GM19238 (cell line): ENCODE measurements around the gene ARAP3.
"Not testable (repeated sequence)": the region's sequence is repeated elsewhere in the genome, so short reads cannot be mapped to it uniquely, and the experiment has no call there.

Source experiments
- DNase-seq: peaks from one replicate; pipeline ENCODE4 v3.0.0; 2011; ENCODE audit warnings: low spot score; ENCODE audit not compliant: insufficient read length

Gene ARAP3, protein sequence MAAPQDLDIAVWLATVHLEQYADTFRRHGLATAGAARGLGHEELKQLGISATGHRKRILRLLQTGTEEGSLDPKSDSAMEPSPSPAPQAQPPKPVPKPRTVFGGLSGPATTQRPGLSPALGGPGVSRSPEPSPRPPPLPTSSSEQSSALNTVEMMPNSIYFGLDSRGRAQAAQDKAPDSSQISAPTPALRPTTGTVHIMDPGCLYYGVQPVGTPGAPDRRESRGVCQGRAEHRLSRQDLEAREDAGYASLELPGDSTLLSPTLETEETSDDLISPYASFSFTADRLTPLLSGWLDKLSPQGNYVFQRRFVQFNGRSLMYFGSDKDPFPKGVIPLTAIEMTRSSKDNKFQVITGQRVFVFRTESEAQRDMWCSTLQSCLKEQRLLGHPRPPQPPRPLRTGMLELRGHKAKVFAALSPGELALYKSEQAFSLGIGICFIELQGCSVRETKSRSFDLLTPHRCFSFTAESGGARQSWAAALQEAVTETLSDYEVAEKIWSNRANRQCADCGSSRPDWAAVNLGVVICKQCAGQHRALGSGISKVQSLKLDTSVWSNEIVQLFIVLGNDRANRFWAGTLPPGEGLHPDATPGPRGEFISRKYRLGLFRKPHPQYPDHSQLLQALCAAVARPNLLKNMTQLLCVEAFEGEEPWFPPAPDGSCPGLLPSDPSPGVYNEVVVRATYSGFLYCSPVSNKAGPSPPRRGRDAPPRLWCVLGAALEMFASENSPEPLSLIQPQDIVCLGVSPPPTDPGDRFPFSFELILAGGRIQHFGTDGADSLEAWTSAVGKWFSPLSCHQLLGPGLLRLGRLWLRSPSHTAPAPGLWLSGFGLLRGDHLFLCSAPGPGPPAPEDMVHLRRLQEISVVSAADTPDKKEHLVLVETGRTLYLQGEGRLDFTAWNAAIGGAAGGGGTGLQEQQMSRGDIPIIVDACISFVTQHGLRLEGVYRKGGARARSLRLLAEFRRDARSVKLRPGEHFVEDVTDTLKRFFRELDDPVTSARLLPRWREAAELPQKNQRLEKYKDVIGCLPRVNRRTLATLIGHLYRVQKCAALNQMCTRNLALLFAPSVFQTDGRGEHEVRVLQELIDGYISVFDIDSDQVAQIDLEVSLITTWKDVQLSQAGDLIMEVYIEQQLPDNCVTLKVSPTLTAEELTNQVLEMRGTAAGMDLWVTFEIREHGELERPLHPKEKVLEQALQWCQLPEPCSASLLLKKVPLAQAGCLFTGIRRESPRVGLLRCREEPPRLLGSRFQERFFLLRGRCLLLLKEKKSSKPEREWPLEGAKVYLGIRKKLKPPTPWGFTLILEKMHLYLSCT (N-terminal part only)

DNA sequence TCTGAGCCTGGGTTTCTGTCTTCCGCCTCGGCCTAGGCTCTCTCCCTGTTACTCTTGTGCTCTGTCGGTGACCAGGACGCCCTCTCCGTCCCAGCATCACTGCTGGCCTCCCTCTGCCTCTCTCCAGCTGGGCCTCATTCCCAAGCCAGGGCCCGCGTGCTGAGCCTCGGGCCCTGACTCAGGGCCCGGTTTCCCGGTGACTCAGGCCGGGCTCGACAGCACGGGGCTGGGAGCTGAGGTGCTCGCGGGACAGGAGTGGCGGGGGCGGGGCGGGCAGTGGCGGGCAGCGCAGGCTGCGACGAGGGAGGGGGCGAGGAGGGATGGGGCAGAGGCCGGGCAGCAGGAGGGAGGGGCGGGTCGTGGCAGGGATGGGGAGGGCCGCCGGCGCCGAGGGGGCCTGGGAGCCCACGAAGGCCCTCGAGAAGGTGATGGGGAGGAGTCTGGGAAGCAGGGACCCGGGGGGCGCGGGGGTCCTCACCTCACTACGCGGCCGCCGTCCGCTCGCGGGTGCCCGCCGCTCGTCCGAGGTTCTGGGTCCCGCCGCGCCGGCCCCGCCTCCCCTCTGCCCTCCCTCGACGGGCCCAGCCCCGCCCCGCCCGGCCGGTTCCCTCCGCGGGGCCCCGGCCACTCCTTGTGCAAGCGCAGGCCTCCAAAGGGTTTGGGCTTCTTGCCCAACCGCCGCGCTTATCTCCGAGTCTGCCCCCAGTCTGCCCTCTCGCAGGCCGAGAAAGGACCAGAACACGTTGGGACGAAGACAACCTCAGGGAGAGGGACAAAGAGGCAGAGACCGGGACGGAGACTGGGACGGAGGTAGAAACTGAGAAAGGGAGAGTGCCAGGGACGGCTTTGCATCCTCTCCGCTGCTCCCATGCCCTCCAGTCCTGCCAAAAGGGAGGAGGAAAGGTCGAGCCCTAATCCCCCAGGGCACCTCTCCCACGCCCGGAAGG lies at the start of gene ARAP3:
Gene ARAP3 (minus strand): TSS at position 536 of the 947 bp plus-strand sequence. CDS start 1,744 bp downstream, outside the sequence.
- DNase-seq, result no peak

- no peak for DNase-seq
Measured at GRCh38 chr5:141729387-141730006, 47.5 kb upstream of the ARAP3 start.

DNA sequence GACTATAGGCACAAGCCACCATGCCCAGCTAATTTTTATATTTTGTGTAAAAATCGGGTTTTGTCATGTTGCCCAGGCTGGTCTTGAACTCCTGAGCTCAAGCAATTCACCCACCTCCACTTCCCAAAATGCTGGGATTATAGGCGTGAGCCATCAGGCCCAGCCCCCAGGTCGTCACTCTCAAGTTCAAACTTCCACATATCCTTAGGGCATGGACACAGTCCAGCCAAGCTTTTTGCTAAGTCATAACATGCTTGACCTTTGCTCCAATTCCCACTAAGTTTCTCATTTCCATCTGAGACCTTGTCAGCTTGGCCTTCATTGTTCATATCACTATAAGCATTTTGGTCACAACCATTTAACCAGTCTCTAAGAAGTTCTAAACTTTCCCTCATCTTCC lies 43.9 kb upstream of the ARAP3 start:
- DNase-seq, result no peak

GRCh38 chr5:141725174-141725573 lies 43.1 kb upstream of the ARAP3 start:
- DNase-seq, result not testable (repeated sequence)

DNA sequence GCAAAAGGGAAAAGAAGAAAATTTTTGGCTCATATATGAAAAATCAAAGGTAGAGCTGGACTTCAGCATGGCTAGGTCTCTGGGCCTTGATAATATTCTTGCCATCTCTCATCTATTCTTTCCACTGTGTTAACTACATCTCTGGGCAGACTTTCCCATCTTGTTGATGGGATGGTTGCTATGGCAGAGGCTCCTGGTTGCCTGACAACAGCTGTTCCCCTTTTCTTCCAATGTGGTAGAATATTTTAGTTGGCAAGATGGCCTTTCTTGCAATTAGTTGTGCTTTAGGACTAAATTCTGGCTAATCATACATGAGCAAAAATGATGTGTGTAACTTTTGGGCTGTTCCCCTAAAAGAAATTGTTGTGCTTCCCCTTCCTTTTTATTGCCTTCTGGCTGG lies 40.2 kb upstream of the ARAP3 start:
- no peak for DNase-seq

DNA sequence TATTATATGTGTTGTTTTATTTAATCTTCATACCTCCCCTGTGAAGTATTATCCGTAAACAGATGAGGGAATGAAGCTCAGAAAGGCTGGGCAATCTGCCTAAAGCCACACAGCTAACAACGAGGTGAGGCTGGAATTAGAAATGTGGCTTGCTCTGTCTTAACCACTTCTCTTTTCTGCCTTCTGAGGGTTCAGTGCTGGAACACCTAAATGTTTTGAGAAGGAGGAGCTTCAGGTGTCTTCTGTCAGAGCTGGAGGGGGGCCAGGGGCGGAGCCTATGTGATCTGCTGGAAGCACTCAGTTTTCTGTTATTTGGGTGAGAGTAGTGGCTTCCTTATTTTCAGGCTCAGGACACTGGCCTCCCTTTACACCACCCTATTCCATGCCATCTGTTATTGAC lies 35.0 kb upstream of the ARAP3 start:
- no peak for DNase-seq

DNA sequence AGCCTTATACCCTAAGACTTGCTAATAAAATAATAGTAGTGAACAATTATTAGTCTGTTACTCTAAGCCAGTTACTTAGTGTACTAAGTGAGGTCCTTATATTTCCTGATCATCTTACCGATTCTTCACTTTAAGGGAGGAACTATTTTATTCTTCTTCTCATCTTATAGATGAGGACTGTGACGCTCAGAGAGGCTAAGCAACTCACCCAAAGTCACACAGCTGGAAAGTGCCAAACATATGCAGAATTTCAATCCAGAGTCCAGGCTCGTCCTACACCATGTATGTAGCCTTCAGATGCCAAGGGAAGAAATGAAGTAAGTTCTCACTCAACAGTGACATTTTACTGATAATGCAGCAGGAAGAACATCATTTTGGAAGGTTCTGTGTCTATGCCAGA lies 34.4 kb upstream of the ARAP3 start:
- no peak for DNase-seq

DNA sequence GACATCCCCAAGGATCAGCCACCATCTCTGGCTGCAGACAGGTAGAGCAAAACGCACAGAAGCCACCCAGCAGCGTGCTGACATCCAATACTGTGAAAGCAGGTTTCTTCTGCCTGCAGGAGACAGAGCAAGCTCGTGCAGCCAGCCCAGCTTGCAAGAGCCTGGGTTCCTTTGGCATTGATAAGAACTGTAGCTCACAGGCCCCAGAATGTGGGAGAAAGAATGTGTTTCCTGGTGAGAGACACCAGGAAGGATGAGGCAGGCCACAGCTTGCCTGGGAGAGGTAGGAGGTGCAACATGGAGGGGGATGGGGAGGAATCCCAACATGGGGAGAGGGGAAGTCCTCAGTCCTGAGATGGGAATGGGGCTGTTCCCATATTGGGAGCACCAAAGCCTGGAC lies 34.0 kb upstream of the ARAP3 start:
- no peak for DNase-seq

DNA sequence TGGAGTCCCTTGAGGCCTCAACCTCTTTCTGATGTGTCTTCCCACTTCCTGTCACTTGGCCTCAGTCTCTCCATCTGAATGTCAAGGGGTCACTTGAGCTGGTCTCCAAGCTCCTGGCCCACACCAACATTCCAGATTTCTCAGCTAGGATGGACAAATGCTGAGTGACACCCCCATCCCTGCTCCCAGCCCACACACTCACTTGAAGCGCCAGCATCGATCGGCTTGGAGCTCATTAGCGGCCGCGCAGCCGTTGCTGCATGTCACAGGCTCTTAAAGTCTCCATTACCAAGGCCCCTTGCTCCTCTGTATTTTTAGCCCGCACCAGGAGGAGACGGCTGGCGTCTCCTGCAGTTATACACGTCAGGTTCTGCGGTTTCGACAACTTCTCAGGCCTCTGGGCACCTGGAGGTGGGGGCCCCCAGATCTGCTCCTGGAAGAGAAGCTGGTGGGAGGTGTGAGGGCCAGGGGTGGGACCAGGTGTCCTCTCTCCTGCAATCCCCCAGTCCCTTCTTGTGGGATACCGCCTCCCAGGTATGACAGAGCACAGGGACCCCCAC lies 33.4 kb upstream of the ARAP3 start:
- no peak for DNase-seq

- no peak for DNase-seq
Measured at GRCh38 chr5:141714542-141715310, 32.7 kb upstream of the ARAP3 start.

DNA sequence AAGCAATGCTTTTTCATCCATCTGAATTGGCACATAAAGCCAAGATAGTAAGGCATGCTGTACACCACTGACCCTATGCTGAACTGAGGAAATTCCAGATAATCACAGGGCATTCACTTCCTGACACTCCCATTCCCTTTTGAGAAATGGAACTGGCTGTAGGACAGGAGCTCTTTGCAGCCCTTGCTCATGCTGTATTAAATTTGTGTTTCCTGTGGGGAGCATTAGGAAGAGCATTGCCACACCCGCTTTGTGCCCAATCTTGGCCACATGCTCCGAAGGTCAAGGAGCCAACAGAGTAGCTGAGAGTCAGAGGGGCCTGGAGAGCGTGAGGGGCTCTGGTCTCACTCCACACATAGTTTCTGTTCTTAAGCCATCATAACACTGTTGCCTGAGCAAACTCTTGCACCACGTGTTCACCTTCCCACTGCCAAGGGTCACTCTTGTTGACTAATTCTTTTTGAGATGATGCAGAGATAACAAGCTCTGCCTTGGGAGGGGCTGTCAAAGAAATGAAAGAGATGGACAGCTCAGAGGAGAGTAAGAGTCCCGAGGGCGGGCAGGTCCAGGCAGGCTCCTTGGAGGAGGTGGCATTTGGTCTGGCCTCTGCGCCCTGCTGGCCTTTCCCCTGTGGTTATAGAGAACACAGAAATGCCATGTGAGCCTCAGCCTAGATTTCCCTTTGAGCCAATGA lies 31.7 kb upstream of the ARAP3 start:
- no peak for DNase-seq

DNA sequence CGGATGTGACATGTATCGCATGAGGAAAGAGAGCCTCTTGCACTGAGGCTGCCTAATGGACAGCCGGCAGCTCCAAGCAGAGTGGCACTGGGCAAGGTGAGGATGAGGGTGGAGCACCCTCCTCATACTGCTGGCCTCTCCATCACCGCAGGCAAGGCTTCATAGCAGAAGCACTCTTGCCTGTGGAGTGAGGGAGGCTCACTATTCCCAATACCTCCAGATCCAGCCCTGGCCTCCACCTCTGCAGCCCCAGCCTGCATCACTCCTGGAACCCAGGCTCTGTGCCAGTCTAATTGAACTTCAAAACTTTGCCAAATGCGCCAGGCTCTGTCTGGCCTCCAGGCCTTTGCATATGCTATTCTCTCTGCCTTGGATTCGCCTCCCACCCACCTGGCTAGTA lies 29.7 kb upstream of the ARAP3 start:
- no peak for DNase-seq

GRCh38 chr5:141709699-141710267 lies 27.8 kb upstream of the ARAP3 start:
- DNase-seq, result no peak

DNA sequence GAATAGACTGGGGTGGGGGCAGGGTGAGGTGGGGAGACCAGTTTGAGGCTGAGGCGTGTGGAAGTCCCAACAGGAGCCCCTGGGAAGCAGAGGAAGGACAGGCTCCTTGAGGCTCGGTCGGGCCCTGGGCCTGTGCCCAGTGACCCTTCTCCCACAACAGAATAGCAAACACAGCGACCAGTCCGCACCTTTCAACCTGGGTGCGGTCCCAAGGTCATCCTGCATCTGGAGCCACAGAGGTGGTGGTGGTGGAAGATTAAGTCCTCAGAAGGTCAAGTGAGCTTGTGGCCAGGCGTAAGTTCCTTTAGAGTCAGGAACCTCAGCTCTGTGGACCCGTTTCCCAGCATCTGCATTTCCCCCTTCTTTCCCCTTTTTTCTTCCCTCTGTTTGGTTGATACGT lies 26.0 kb upstream of the ARAP3 start:
- DNase-seq, result no peak

GRCh38 chr5:141707510-141707909 lies 25.5 kb upstream of the ARAP3 start:
- DNase-seq, result no peak

GRCh38 chr5:141706121-141706520 lies 24.1 kb upstream of the ARAP3 start:
- no peak for DNase-seq

GRCh38 chr5:141705469-141705868 lies 23.4 kb upstream of the ARAP3 start:
- DNase-seq, result no peak

DNA sequence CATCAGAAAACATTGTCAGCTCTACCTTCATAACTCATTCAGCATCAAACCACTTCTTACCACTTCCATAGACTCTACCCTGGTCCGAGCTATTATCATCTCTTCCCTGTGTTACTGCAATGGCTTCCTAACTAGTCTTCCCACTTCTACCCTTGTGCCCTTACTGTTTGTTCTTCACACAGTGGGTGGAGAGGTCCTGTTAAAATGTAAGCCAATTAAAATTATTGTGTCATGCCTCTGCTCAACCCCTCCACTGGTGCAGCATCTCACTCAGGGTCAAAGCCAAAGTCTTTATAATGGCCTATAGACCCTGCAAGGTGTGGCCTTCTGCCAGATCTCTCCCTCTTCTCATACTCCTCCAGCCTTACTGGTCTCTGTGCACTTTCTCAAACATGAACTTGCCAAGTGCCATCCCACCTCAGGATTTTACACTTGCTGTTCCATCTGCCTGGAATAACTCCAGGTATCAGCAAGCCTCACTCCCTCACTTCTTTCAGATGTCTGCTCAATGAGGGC lies 22.8 kb upstream of the ARAP3 start:
- DNase-seq, result no peak
